HEK293 (cell line): ENCODE results near the gene EVI2B.

Experiments used
- CTCF ChIA-PET: fragments of 350-600 bp; formaldehyde crosslinking; extraction: SDS; loops from one replicate; lab custom pipeline; 2021; ENCODE audit warnings: antibody characterized with exemption; lab: Yijun Ruan, JAX
- POLR2A ChIA-PET: fragments of 300-600 bp; formaldehyde crosslinking; extraction: SDS; loops from one replicate; lab custom pipeline; 2020; ENCODE audit warnings: antibody characterized with exemption, inconsistent platforms; lab: Yijun Ruan, JAX
- H3K27ac ChIP-seq: fragments of 200-500 bp; sonication (Bioruptor generic); 2 replicates; pipeline ENCODE4 v1.5.1; 2014; ENCODE audit warnings: low read depth, low read length, control low read depth, inconsistent platforms; ENCODE audit errors: extremely low read depth
- H3K36me3 ChIP-seq, 2 experiments: fragments of 200-500 bp in 1 of 2; sonication (Bioruptor generic) in 1 of 2; 1 replicate in 1 of 2; 2 replicates in 1 of 2; pipeline ENCODE4 v1.5.1; 2014 to 2017; ENCODE audit warnings: inconsistent platforms in 2 of 2, low read length in 2 of 2; ENCODE audit not compliant: control insufficient read depth in 2 of 2, insufficient read depth in 1 of 2
- H3K4me1 ChIP-seq: fragments of 200-500 bp; sonication (Bioruptor generic); 2 replicates; pipeline ENCODE4 v1.5.1; 2014; ENCODE audit warnings: mild to moderate bottlenecking, low read length, inconsistent platforms; ENCODE audit not compliant: control insufficient read depth, insufficient read depth
- H3K4me3 ChIP-seq: 2 replicates; pipeline ENCODE4 v1.5.1; 2011; ENCODE audit warnings: low read depth, mild to moderate bottlenecking, control low read depth, low read length, moderate library complexity
- H3K9me3 ChIP-seq: fragments of 200-500 bp; sonication (Bioruptor generic); 2 replicates; pipeline ENCODE4 v1.5.1; 2014; ENCODE audit warnings: low read depth, low read length, inconsistent platforms; ENCODE audit not compliant: control insufficient read depth, insufficient read depth
- AEBP2 ChIP-seq: fragments of 450-650 bp; formaldehyde crosslinking; IDR thresholded peaks from 2 replicates; pipeline ENCODE4 v1.5.1; 2016; ENCODE audit warnings: missing biosample characterization, missing genetic modification characterization, borderline replicate concordance
- MZF1 ChIP-seq: fragments of 450-650 bp; formaldehyde crosslinking; IDR thresholded peaks from 2 replicates; pipeline ENCODE4 v1.5.1; 2017; ENCODE audit warnings: missing biosample characterization, missing genetic modification characterization, borderline replicate concordance
- PRDM1 ChIP-seq: fragments of 450-650 bp; formaldehyde crosslinking; IDR thresholded peaks from 2 replicates; pipeline ENCODE4; 2016; ENCODE audit warnings: missing biosample characterization, missing genetic modification characterization
- REST ChIP-seq: fragments of 450-650 bp; formaldehyde crosslinking; IDR thresholded peaks from 2 replicates; pipeline ENCODE4 v1.5.1; 2016; ENCODE audit warnings: missing biosample characterization, missing genetic modification characterization
- SCRT2 ChIP-seq: fragments of 450-650 bp; formaldehyde crosslinking; IDR thresholded peaks from 2 replicates; pipeline ENCODE4 v1.5.1; 2016; ENCODE audit warnings: missing biosample characterization, missing genetic modification characterization
- ZBTB17 ChIP-seq: fragments of 450-650 bp; formaldehyde crosslinking; IDR thresholded peaks from 2 replicates; pipeline ENCODE4 v1.5.1; 2016; ENCODE audit warnings: missing biosample characterization, missing genetic modification characterization
- ZBTB20 ChIP-seq: fragments of 450-650 bp; formaldehyde crosslinking; IDR thresholded peaks from 2 replicates; pipeline ENCODE4 v1.5.1; 2016; ENCODE audit warnings: missing biosample characterization, missing genetic modification characterization
- ZBTB6 ChIP-seq: fragments of 450-650 bp; formaldehyde crosslinking; IDR thresholded peaks from 2 replicates; pipeline ENCODE4 v1.5.1; 2017; ENCODE audit warnings: missing biosample characterization, missing genetic modification characterization
- ZEB2 ChIP-seq: fragments of 450-650 bp; formaldehyde crosslinking; IDR thresholded peaks from 2 replicates; pipeline ENCODE4 v1.5.1; 2016; ENCODE audit warnings: missing biosample characterization, missing genetic modification characterization
- ZNF10 ChIP-seq: fragments of 450-650 bp; formaldehyde crosslinking; IDR thresholded peaks from 2 replicates; pipeline ENCODE4 v1.5.1; 2017; ENCODE audit warnings: missing biosample characterization, missing genetic modification characterization
- ZNF174 ChIP-seq: fragments of 450-650 bp; formaldehyde crosslinking; IDR thresholded peaks from 2 replicates; pipeline ENCODE4 v1.5.0; 2017; ENCODE audit warnings: missing biosample characterization, mild to moderate bottlenecking, missing genetic modification characterization
- ZNF248 ChIP-seq: fragments of 450-650 bp; formaldehyde crosslinking; IDR thresholded peaks from 2 replicates; pipeline ENCODE4 v1.5.1; 2017; ENCODE audit warnings: missing biosample characterization, missing genetic modification characterization
- ZNF366 ChIP-seq: fragments of 450-650 bp; formaldehyde crosslinking; conservative IDR thresholded peaks from 2 replicates; pipeline ENCODE4 v1.5.1; 2016; ENCODE audit warnings: missing biosample characterization, missing genetic modification characterization
- ZNF514 ChIP-seq: fragments of 450-650 bp; formaldehyde crosslinking; IDR thresholded peaks from 2 replicates; pipeline ENCODE4 v1.5.1; 2016; ENCODE audit warnings: missing biosample characterization, missing genetic modification characterization
- ZNF544 ChIP-seq: fragments of 450-650 bp; formaldehyde crosslinking; IDR thresholded peaks from 2 replicates; pipeline ENCODE4 v1.5.0; 2017; ENCODE audit warnings: missing biosample characterization, missing genetic modification characterization
- ZNF561 ChIP-seq: fragments of 450-650 bp; IDR thresholded peaks from 2 replicates; pipeline ENCODE4 v1.5.1; 2018; ENCODE audit warnings: missing biosample characterization, missing genetic modification characterization, borderline replicate concordance
- ZNF654 ChIP-seq: fragments of 450-650 bp; formaldehyde crosslinking; IDR thresholded peaks from 2 replicates; pipeline ENCODE4 v1.5.1; 2016; ENCODE audit warnings: low read depth, missing biosample characterization, missing genetic modification characterization
- ZNF707 ChIP-seq: fragments of 450-650 bp; formaldehyde crosslinking; IDR thresholded peaks from 2 replicates; pipeline ENCODE4 v1.5.1; 2016; ENCODE audit warnings: missing biosample characterization, missing genetic modification characterization
- TF ChIP-seq, protein P1 (sequence below): fragments of 450-650 bp; formaldehyde crosslinking; IDR thresholded peaks from 2 replicates; pipeline ENCODE4 v1.5.1; 2017; ENCODE audit warnings: missing biosample characterization, missing genetic modification characterization
- TF ChIP-seq, protein P2 (sequence below): fragments of 450-650 bp; formaldehyde crosslinking; IDR thresholded peaks from 2 replicates; pipeline ENCODE4 v1.5.1; 2016; ENCODE audit warnings: missing biosample characterization, missing genetic modification characterization, low read depth

EVI2B gene

DNA sequence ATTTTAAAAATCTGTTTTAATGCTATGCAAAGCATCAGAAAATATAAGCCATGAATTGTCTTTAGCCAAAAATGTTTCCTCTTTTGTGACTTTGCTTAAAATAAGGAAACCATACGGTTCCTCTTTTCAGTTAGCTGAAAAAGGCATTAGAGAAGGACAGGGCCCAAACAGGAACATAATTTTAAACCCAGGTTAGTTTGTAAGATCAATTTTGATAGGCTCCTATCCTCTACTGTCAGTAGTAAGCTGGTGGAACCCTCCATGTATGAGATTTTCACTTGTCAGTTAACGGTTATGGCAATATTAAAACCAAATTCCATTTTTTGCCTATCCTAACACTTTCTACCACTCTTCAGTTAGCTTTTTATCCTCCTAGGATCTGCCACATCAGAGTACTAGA lies 4.3 kb downstream of the EVI2B start (continued):
- no peak for TF ChIP-seq ZNF544 (tag by site-specific recombination)
- TF ChIP-seq ZBTB17: no peak
- TF ChIP-seq ZEB2 (tag by site-specific recombination): no peak

- TF ChIP-seq, protein P1, sequence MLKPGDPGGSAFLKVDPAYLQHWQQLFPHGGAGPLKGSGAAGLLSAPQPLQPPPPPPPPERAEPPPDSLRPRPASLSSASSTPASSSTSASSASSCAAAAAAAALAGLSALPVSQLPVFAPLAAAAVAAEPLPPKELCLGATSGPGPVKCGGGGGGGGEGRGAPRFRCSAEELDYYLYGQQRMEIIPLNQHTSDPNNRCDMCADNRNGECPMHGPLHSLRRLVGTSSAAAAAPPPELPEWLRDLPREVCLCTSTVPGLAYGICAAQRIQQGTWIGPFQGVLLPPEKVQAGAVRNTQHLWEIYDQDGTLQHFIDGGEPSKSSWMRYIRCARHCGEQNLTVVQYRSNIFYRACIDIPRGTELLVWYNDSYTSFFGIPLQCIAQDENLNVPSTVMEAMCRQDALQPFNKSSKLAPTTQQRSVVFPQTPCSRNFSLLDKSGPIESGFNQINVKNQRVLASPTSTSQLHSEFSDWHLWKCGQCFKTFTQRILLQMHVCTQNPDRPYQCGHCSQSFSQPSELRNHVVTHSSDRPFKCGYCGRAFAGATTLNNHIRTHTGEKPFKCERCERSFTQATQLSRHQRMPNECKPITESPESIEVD (tag by site-specific recombination): no peak
- TF ChIP-seq ZNF10 (tag by site-specific recombination): no peak
- no peak for TF ChIP-seq ZNF561
- TF ChIP-seq MZF1 (tag by site-specific recombination): no peak
- TF ChIP-seq ZNF248 (tag by site-specific recombination): no peak
- no peak for TF ChIP-seq SCRT2
- no peak for TF ChIP-seq ZNF514
- Histone ChIP-seq H3K9me3 (no peaks in the 10 kb centered on the region), H3K36me3 (no peaks in the 10 kb centered on the region; a peak in 1 of 3 replicates), H3K4me1 (peaks cover 3% of the 10 kb centered on the region; the same call in 1 of the 2 replicates), H3K27ac (no peak overlapping the region), H3K4me3 (no peak overlapping the region)
- CTCF ChIA-PET: no interaction called here
- POLR2A ChIA-PET: no interaction called here
Measured at GRCh38 chr17:31308372-31309334, 5.2 kb downstream of the EVI2B start.

DNA sequence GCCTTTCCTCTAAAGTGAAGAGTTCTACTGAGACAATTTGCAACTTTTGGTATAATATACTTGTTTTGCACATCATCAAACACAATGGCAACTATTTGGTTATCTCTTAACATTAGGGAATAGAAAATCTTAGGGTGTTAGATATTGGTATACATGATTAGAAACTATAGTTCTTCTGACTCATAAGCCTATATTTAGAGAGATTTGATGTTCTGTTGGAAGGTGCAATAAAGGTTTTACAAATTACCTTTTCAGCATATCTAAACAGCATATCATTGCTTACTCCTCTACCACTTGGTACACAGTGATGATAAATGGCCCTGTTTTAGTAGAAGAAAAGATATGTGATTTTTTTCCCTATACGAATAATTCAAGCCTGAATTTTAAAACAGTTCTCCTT lies 6.2 kb downstream of the EVI2B start:
- peaks cover 3% of the 10 kb centered on the region; the same call in 1 of the 2 replicates for H3K4me1 ChIP-seq
- H3K4me3 ChIP-seq: no peak overlapping the region
- TF ChIP-seq ZNF707 (tag by site-specific recombination): no peak
- no peak for TF ChIP-seq REST (tag by site-specific recombination)
- no peak for TF ChIP-seq ZNF366 (tag by site-specific recombination)
- TF ChIP-seq AEBP2 (tag by site-specific recombination): no peak
- TF ChIP-seq ZBTB20 (tag by site-specific recombination): no peak
- TF ChIP-seq ZBTB6 (tag by site-specific recombination): no peak
- TF ChIP-seq ZNF174: no peak
- TF ChIP-seq ZNF561: no peak
- TF ChIP-seq, protein P2, sequence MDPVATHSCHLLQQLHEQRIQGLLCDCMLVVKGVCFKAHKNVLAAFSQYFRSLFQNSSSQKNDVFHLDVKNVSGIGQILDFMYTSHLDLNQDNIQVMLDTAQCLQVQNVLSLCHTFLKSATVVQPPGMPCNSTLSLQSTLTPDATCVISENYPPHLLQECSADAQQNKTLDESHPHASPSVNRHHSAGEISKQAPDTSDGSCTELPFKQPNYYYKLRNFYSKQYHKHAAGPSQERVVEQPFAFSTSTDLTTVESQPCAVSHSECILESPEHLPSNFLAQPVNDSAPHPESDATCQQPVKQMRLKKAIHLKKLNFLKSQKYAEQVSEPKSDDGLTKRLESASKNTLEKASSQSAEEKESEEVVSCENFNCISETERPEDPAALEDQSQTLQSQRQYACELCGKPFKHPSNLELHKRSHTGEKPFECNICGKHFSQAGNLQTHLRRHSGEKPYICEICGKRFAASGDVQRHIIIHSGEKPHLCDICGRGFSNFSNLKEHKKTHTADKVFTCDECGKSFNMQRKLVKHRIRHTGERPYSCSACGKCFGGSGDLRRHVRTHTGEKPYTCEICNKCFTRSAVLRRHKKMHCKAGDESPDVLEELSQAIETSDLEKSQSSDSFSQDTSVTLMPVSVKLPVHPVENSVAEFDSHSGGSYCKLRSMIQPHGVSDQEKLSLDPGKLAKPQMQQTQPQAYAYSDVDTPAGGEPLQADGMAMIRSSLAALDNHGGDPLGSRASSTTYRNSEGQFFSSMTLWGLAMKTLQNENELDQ (tag by site-specific recombination): no peak
- no peak for TF ChIP-seq PRDM1 (tag by site-specific recombination)
- TF ChIP-seq ZNF654 (tag by site-specific recombination): no peak
- no peaks in the 10 kb centered on the region for H3K9me3 ChIP-seq
- H3K36me3 ChIP-seq: no peaks in the 10 kb centered on the region; a peak in 1 of 3 replicates
- POLR2A ChIA-PET: no interaction called here
- H3K27ac ChIP-seq: no peak overlapping the region
- CTCF ChIA-PET: interaction anchor here (1.6 kb wide), 1 partner anchor 11 kb away, joined by 4 read pairs; no protein-coding TSS in a partner anchor
